Measurements from ENCODE around the gene NTRK1.

Gene NTRK1

GRCh38 chr1:156838972-156839371 lies 21.7 kb upstream of the NTRK1 start:
- DNase-seq (ENCODE audit: low spot score): peak; percentile 67

- no peak for DNase-seq (ENCODE audit: low spot score)
Measured at GRCh38 chr1:156839426-156840109, 21.1 kb upstream of the NTRK1 start.

GRCh38 chr1:156840186-156840897 lies 20.3 kb upstream of the NTRK1 start:
- no peak for DNase-seq (ENCODE audit: low spot score)

- DNase-seq (ENCODE audit: low spot score): no peak
Measured at GRCh38 chr1:156840898-156841279, 19.8 kb upstream of the NTRK1 start.

- no peak for DNase-seq (ENCODE audit: low spot score)
Measured at GRCh38 chr1:156841295-156841855, 19.3 kb upstream of the NTRK1 start.

- no peak for DNase-seq (ENCODE audit: low spot score)
Measured at GRCh38 chr1:156842618-156843300, 17.9 kb upstream of the NTRK1 start.

- DNase-seq (ENCODE audit: low spot score): no peak
Measured at GRCh38 chr1:156844102-156844501, 16.6 kb upstream of the NTRK1 start.

- DNase-seq (ENCODE audit: low spot score): no peak
Measured at GRCh38 chr1:156844638-156845037, 16.0 kb upstream of the NTRK1 start.

GRCh38 chr1:156845055-156845952 lies 15.4 kb upstream of the NTRK1 start:
- DNase-seq (ENCODE audit: low spot score): peak; percentile 60

GRCh38 chr1:156845953-156846545 lies 14.6 kb upstream of the NTRK1 start:
- no peak for DNase-seq (ENCODE audit: low spot score)

- no peak for DNase-seq (ENCODE audit: low spot score)
Measured at GRCh38 chr1:156846643-156847042, 14.0 kb upstream of the NTRK1 start.

GRCh38 chr1:156847591-156848460 lies 12.8 kb upstream of the NTRK1 start:
- DNase-seq (ENCODE audit: low spot score): no peak

GRCh38 chr1:156848461-156849150 lies 12.1 kb upstream of the NTRK1 start:
- DNase-seq (ENCODE audit: low spot score): no peak

GRCh38 chr1:156849151-156849496 lies 11.5 kb upstream of the NTRK1 start:
- DNase-seq (ENCODE audit: low spot score): no peak

GRCh38 chr1:156851779-156852417 lies 8.8 kb upstream of the NTRK1 start:
- DNase-seq (ENCODE audit: low spot score): no peak

GRCh38 chr1:156852418-156852874 lies 8.2 kb upstream of the NTRK1 start:
- DNase-seq (ENCODE audit: low spot score): no peak

GRCh38 chr1:156853761-156854160 lies 6.9 kb upstream of the NTRK1 start:
- DNase-seq (ENCODE audit: low spot score): no peak

GRCh38 chr1:156854634-156855033 lies 6.0 kb upstream of the NTRK1 start:
- no peak for DNase-seq (ENCODE audit: low spot score)

GRCh38 chr1:156856282-156856785 lies 4.3 kb upstream of the NTRK1 start:
- no peak for DNase-seq (ENCODE audit: low spot score)

All from germinal center (tissue), 1 donor.